GM12878 (cell line): ENCODE results near the gene TCF4. TPM values are rescaled to one million over a fixed set of nuclear protein-coding genes. Genes with fewer than 3 reads are reported as not detected.
A peak's percentile ranks its signal among the peaks of the same experiment; 100 is the strongest.

Source experiments
- IKZF1 ChIP-seq: fragments of 450-650 bp; conservative IDR thresholded peaks from 2 replicates; pipeline ENCODE4 v1.6.1; 2017; ENCODE audit warnings: antibody characterized with exemption, mild to moderate bottlenecking
- POLR2A ChIP-seq: IDR thresholded peaks from 2 replicates; pipeline ENCODE4 v1.6.1; 2011; ENCODE audit warnings: low read depth, mild to moderate bottlenecking, low read length
- SP1 ChIP-seq: IDR thresholded peaks from one replicate; pipeline ENCODE4 v1.6.1; 2011; ENCODE audit warnings: low read depth, low read length
- SREBF1 ChIP-seq: IDR thresholded peaks from 2 replicates; pipeline ENCODE4 v1.6.1; 2012; ENCODE audit warnings: mild to moderate bottlenecking, low read length
- USF1 ChIP-seq: IDR thresholded peaks from 2 replicates; pipeline ENCODE4 v1.6.1; 2011; ENCODE audit warnings: borderline replicate concordance, low read depth, mild to moderate bottlenecking, moderate library complexity, mixed read lengths, low read length; ENCODE audit not compliant: insufficient read depth; ENCODE audit errors: extremely low read length
- ZBED1 ChIP-seq: IDR thresholded peaks from 2 replicates; pipeline ENCODE4 v1.6.1; 2016; ENCODE audit warnings: borderline replicate concordance
- ZBTB40 ChIP-seq: fragments of 450-650 bp; IDR thresholded peaks from 2 replicates; pipeline ENCODE4 v1.6.1; 2016; ENCODE audit warnings: mild to moderate bottlenecking, moderate library complexity, borderline replicate concordance
- ZNF207 ChIP-seq: fragments of 450-650 bp; IDR thresholded peaks from 2 replicates; pipeline ENCODE4 v1.6.1; 2014; ENCODE audit warnings: antibody characterized with exemption, mild to moderate bottlenecking, borderline replicate concordance
- ZNF622 ChIP-seq: fragments of 450-650 bp; IDR thresholded peaks from 2 replicates; pipeline ENCODE4 v1.6.1; 2017; ENCODE audit warnings: mild to moderate bottlenecking, inconsistent platforms
- polyA plus RNA-seq, 11 experiments: library from polyadenylated mRNA; depleted of rRNA in 4 of 11; unstranded in 6 of 11; stranded (reverse) in 5 of 11; fragments of >200 nt; fragmentation: Nextera tagmentation in 4 of 11; fragmentation: Illumina TruSeq in 1 of 11; extraction: Ambion mirVana in 4 of 11; extraction: Trizol in 1 of 11; gene quantifications; 1 replicate in 1 of 11; 2 replicates in 10 of 11; pipeline versions ENCODE4 v1.2.1 to v1.2.3, GENCODE V29; 2011 to 2016; ENCODE audit warnings: inconsistent platforms in 2 of 11, missing spikeins in 2 of 11, low read depth in 1 of 11
- total RNA-seq, 4 experiments: library from RNA; depleted of rRNA in 3 of 4; stranded (reverse); fragments of >200 nt in 3 of 4; fragmentation: Illumina TruSeq in 1 of 4; extraction: Trizol in 1 of 4; gene quantifications; 2 replicates each; pipeline versions ENCODE4 v1.2.1 to v1.2.3, GENCODE V29; 2013 to 2021

TCF4 gene
- total and polyA plus RNA-seq, 10 of the 15 experiments (the other 5 are each of a cell fraction or from before 2014, with no cell fraction given): 15.2 to 94.0 (median 31.5) TPM

- no peak for TF ChIP-seq ZBTB40
- peak; percentile 8; the same call in 1 of the 2 replicates for TF ChIP-seq IKZF1
- no peak for TF ChIP-seq SP1
- TF ChIP-seq ZNF207: no peak
- TF ChIP-seq ZNF622: no peak
- no peak for TF ChIP-seq USF1
- no peak for TF ChIP-seq POLR2A
- no peak for TF ChIP-seq SREBF1
- TF ChIP-seq ZBED1: no peak
These were observed 335.8 kb downstream of the TCF4 start (continued) for GRCh38 chr18:55252053-55252675.
